Endothelial cell of umbilical vein (primary cell): ENCODE measurements around the gene SAMD4A. TPM values are rescaled to one million over a fixed set of nuclear protein-coding genes. Genes with fewer than 3 reads are reported as not detected.

Source experiments
- BruUV-seq: library from RNA; stranded (reverse); fragments of 400-500 nt; replicated peaks from 2 replicates; lab custom pipeline; 2021; lab: Mats Ljungman, UMichigan
- CTCF ChIA-PET: fragments of 300-600, 350-600 bp; sonication (Branson Sonifier 250); formaldehyde crosslinking; loops from one replicate; lab custom pipeline; 2021; ENCODE audit warnings: antibody characterized with exemption, inconsistent platforms; lab: Charles Lee
- POLR2A ChIA-PET: fragments of 300-600, 350-600 bp; sonication (Branson Sonifier 250); formaldehyde crosslinking; loops from one replicate; lab custom pipeline; 2021; ENCODE audit warnings: antibody characterized with exemption, inconsistent platforms; lab: Charles Lee
- DNase-seq: peaks from one replicate; pipeline ENCODE4 v3.0.0-alpha.2; 2011; ENCODE audit warnings: low read depth, low spot score
- FAIRE-seq: peaks from 2 replicates; lab custom pipeline; 2011; peaks lifted over from hg19 to GRCh38; lab: Jason Lieb, UNC
- H2AFZ ChIP-seq: 2 replicates; pipeline ENCODE4 v1.6.0; 2012; ENCODE audit warnings: low read depth, low read length, control low read depth, inconsistent platforms
- H3K27ac ChIP-seq: 2 replicates; pipeline ENCODE4 v1.5.1; 2011; ENCODE audit warnings: low read depth, mild to moderate bottlenecking, control low read depth, low read length, moderate library complexity; ENCODE audit not compliant: insufficient read depth
- H3K27me3 ChIP-seq, 2 experiments: 2 replicates each; pipeline versions ENCODE4 v1.6.0 to v1.6.1; 2011; ENCODE audit warnings: low read length in 2 of 2, mixed read lengths in 1 of 2; ENCODE audit not compliant: control insufficient read depth in 2 of 2, insufficient read depth in 2 of 2
- H3K36me3 ChIP-seq, 2 experiments: 2 replicates in 1 of 2; 3 replicates in 1 of 2; pipeline ENCODE4 v1.5.1; 2011; ENCODE audit warnings: low read length in 2 of 2, mild to moderate bottlenecking in 1 of 2, moderate library complexity in 1 of 2; ENCODE audit not compliant: control insufficient read depth in 2 of 2, insufficient read depth in 2 of 2; ENCODE audit errors: extremely low read depth in 1 of 2
- H3K4me1 ChIP-seq: 3 replicates; pipeline ENCODE4 v1.5.1; 2011; ENCODE audit warnings: mild to moderate bottlenecking, low read length; ENCODE audit not compliant: control insufficient read depth, insufficient read depth; ENCODE audit errors: extremely low read depth
- H3K4me2 ChIP-seq: 2 replicates; pipeline ENCODE4 v1.6.1; 2011; ENCODE audit warnings: low read length, control low read depth, mixed read lengths; ENCODE audit not compliant: insufficient read depth
- H3K4me3 ChIP-seq, 3 experiments: fragments of 200-600 bp in 1 of 3; sonication (generic), shearing (Covaris generic) in 1 of 3; replicated peaks in 1 of 3; 2 replicates each; pipeline ENCODE4 v1.5.1; 2011 to 2016; ENCODE audit warnings: control low read depth in 3 of 3, low read length in 3 of 3, mild to moderate bottlenecking in 2 of 3, inconsistent platforms in 1 of 3, low read depth in 1 of 3, moderate library complexity in 1 of 3; ENCODE audit not compliant: insufficient read depth in 1 of 3
- H3K79me2 ChIP-seq: 2 replicates; pipeline ENCODE4 v1.6.0; 2012; ENCODE audit warnings: low read length, inconsistent platforms; ENCODE audit not compliant: control insufficient read depth, insufficient read depth
- H3K9ac ChIP-seq: replicated peaks from 2 replicates; pipeline ENCODE3; 2011; ENCODE audit warnings: low read length, control low read depth; ENCODE audit not compliant: insufficient read depth; ENCODE audit errors: extremely low read depth
- H3K9me1 ChIP-seq: replicated peaks from 3 replicates; pipeline ENCODE4 v1.6.0; 2011; ENCODE audit warnings: mild to moderate bottlenecking, low read length; ENCODE audit not compliant: control insufficient read depth, insufficient read depth; ENCODE audit errors: extremely low read depth
- H3K9me3 ChIP-seq: replicated peaks from 2 replicates; pipeline ENCODE4 v1.5.1; 2012; ENCODE audit warnings: low read length, inconsistent platforms; ENCODE audit not compliant: control insufficient read depth, insufficient read depth
- H4K20me1 ChIP-seq: replicated peaks from 2 replicates; pipeline ENCODE3; 2011; ENCODE audit warnings: mild to moderate bottlenecking, low read length; ENCODE audit not compliant: control insufficient read depth, insufficient read depth; ENCODE audit errors: extremely low read depth
- EZH2 ChIP-seq: IDR thresholded peaks from 2 replicates; pipeline ENCODE4 v1.6.1; 2012; ENCODE audit warnings: borderline replicate concordance, low read depth, mild to moderate bottlenecking, moderate library complexity, low read length, inconsistent platforms; ENCODE audit not compliant: severe bottlenecking
- FOS ChIP-seq: IDR thresholded peaks from 2 replicates; pipeline ENCODE4 v1.6.1; 2011; ENCODE audit warnings: mild to moderate bottlenecking, low read length, moderate library complexity, borderline replicate concordance; ENCODE audit not compliant: insufficient read depth
- GATA2 ChIP-seq: IDR thresholded peaks from 2 replicates; pipeline ENCODE4 v1.7.0; 2011; ENCODE audit warnings: low read depth, mild to moderate bottlenecking, moderate library complexity, mixed read lengths, low read length; ENCODE audit not compliant: insufficient read length, insufficient read depth
- JUN ChIP-seq: IDR thresholded peaks from 2 replicates; pipeline ENCODE4 v1.6.1; 2011; ENCODE audit warnings: borderline replicate concordance, low read depth; ENCODE audit not compliant: insufficient read length, insufficient read depth
- MAX ChIP-seq: IDR thresholded peaks from 2 replicates; pipeline ENCODE4 v1.6.1; 2011; ENCODE audit not compliant: insufficient read depth, insufficient read length
- MYC ChIP-seq: IDR thresholded peaks from one replicate; pipeline ENCODE4 v1.6.1; 2011; ENCODE audit warnings: mild to moderate bottlenecking, low read depth, low read length
- POLR2A ChIP-seq: IDR thresholded peaks from 2 replicates; pipeline ENCODE4 v1.6.1; 2012; ENCODE audit warnings: low read depth, mild to moderate bottlenecking, control low read depth, low read length
- POLR2AphosphoS5 ChIP-seq: IDR thresholded peaks from 2 replicates; pipeline ENCODE4 v1.6.1; 2012; ENCODE audit warnings: low read depth, mild to moderate bottlenecking, control low read depth, low read length, moderate library complexity; ENCODE audit not compliant: insufficient read depth
- dilution Hi-C: fragments of 300-500 bp; cut with MboI; formaldehyde crosslinking; loops from one replicate; pipeline ENCODE4 v1.15.0; 2019; ENCODE audit warnings: low sequenced_read_pairs; ENCODE audit not compliant: extremely low pct_ligation_motif_present
- intact Hi-C: fragments of 100-400 bp; cut with micrococcal nuclease; formaldehyde crosslinking; loops from one replicate; pipeline ENCODE4 v1.10.0; 2022
- polyA plus RNA-seq, 4 experiments: library from polyadenylated mRNA; depleted of rRNA in 3 of 4; stranded (reverse) in 3 of 4; unstranded in 1 of 4; fragments of >200 nt; gene quantifications; 2 replicates each; pipeline versions ENCODE4 v1.2.1 to v1.2.3, GENCODE V29; 2011 to 2012; ENCODE audit warnings: missing spikeins in 1 of 4
- total RNA-seq: library from RNA; stranded (reverse); gene quantifications from 2 replicates; pipeline ENCODE4 v1.2.3, GENCODE V29; 2021
- TF ChIP-seq, protein P1 (sequence below), 2 donors: IDR thresholded peaks; 1 replicate in 1 of 2; 2 replicates in 1 of 2; pipeline ENCODE4 v1.5.1; 2011; ENCODE audit warnings: low read length in 2 of 2, mild to moderate bottlenecking in 2 of 2, moderate library complexity in 2 of 2, control low read depth in 1 of 2, inconsistent platforms in 1 of 2, low read depth in 1 of 2; ENCODE audit not compliant: insufficient read depth in 1 of 2; ENCODE audit errors: extremely low read depth in 1 of 2

SAMD4A gene
- total and polyA plus RNA-seq, 2 donors (not counting 3 experiments of a cell fraction or from before 2014, with no cell fraction given) = 37.7 to 95.3 TPM

- ChIA-PET POLR2A (no interaction called here), CTCF (interaction anchor here (0.7 to 2.9 kb wide), 6 partner anchors 9 to 198 kb away, joined by 3 to 11 read pairs (median 4); no protein-coding TSS in a partner anchor)
- H3K9me1 ChIP-seq = no peaks in the 10 kb centered on the region
- no peaks in the 10 kb centered on the region for H3K79me2 ChIP-seq
- no TSS peak for BruUV-seq
- no peaks in the 10 kb centered on the region for H3K27me3 ChIP-seq
- FAIRE-seq (no peak), DNase-seq (no peak)
- H3K36me3 ChIP-seq = peaks cover 7 to 68% of the 10 kb centered on the region in 2 experiments
- H3K4me1 ChIP-seq = no peaks in the 10 kb centered on the region
- no peak overlapping the region for H3K27ac ChIP-seq
- no peak overlapping the region for H3K9ac ChIP-seq
- no peak overlapping the region for H3K4me3 ChIP-seq
- TF ChIP-seq POLR2AphosphoS5 (no peak), MAX (no peak), MYC (no peak), JUN (no peak), GATA2 (no peak), FOS (no peak), POLR2A (no peak), EZH2 (no peak)
- TF ChIP-seq, protein P1, sequence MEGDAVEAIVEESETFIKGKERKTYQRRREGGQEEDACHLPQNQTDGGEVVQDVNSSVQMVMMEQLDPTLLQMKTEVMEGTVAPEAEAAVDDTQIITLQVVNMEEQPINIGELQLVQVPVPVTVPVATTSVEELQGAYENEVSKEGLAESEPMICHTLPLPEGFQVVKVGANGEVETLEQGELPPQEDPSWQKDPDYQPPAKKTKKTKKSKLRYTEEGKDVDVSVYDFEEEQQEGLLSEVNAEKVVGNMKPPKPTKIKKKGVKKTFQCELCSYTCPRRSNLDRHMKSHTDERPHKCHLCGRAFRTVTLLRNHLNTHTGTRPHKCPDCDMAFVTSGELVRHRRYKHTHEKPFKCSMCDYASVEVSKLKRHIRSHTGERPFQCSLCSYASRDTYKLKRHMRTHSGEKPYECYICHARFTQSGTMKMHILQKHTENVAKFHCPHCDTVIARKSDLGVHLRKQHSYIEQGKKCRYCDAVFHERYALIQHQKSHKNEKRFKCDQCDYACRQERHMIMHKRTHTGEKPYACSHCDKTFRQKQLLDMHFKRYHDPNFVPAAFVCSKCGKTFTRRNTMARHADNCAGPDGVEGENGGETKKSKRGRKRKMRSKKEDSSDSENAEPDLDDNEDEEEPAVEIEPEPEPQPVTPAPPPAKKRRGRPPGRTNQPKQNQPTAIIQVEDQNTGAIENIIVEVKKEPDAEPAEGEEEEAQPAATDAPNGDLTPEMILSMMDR (IDR thresholded peaks at IDR 0.05; ENCODE audit: extremely low read depth in 1 of 2, insufficient read depth in 1 of 2, low read depth in 1 of 2, low read length in 2 of 2) = no peak
- H2AFZ ChIP-seq = no peak overlapping the region
- H4K20me1 ChIP-seq = no peaks in the 10 kb centered on the region
- intact Hi-C loops (no loop called here), dilution Hi-C loops (no loop called here)
- no peaks in the 10 kb centered on the region for H3K9me3 ChIP-seq
- no peak overlapping the region for H3K4me2 ChIP-seq
Observed at GRCh38 chr14:54782751-54783659, 216.1 kb downstream of the SAMD4A start.
